A549 (cell line): Measurements from ENCODE around the gene ADORA1.

Experiments used
- BHLHE40 ChIP-seq: IDR thresholded peaks from 2 replicates; pipeline ENCODE4 v1.6.1; 2012; ENCODE audit warnings: low read depth, low read length, inconsistent platforms
- CBX2 ChIP-seq: fragments of 200-600 bp; sonication (generic); IDR thresholded peaks from 2 replicates; pipeline ENCODE4 v1.6.1; 2016; ENCODE audit warnings: low read depth, mild to moderate bottlenecking, borderline replicate concordance
- EP300 ChIP-seq, 2 experiments: fragments of >200 bp; sonication (Bioruptor Twin); formaldehyde crosslinking; IDR thresholded peaks; 2 replicates in 1 of 2; 3 replicates in 1 of 2; pipeline ENCODE4 v1.6.1; 2016 to 2017
- FOSL2 ChIP-seq, 2 experiments: fragments of 450-650 bp in 1 of 2; fragments of >200 bp in 1 of 2; sonication (Bioruptor Twin) in 1 of 2; formaldehyde crosslinking; IDR thresholded peaks; 2 replicates each; pipeline versions ENCODE4 v1.5.0 to v1.6.1; 2016 to 2020; ENCODE audit warnings: mild to moderate bottlenecking in 1 of 2, moderate library complexity in 1 of 2
- HOXB13 ChIP-seq: fragments of 250-450 bp; sonication (Bioruptor Pico); IDR thresholded peaks from 2 replicates; pipeline ENCODE4 v1.5.0; 2020; ENCODE audit warnings: low read depth, mild to moderate bottlenecking, moderate library complexity
- HOXB5 ChIP-seq: fragments of 250-450 bp; sonication (Bioruptor Pico); IDR thresholded peaks from 2 replicates; pipeline ENCODE4 v1.5.0; 2020; ENCODE audit warnings: mild to moderate bottlenecking, moderate library complexity
- PBX3 ChIP-seq: IDR thresholded peaks from 2 replicates; pipeline ENCODE4 v1.6.1; 2012
- POLR2A ChIP-seq: IDR thresholded peaks from 2 replicates; pipeline ENCODE4 v1.6.1; 2012; ENCODE audit warnings: mild to moderate bottlenecking, low read length
- TF ChIP-seq, protein P1 (sequence below): IDR thresholded peaks from 2 replicates; pipeline ENCODE4 v1.6.1; 2012; ENCODE audit warnings: low read depth, borderline replicate concordance
- TF ChIP-seq, protein P2 (sequence below): fragments of 450-650 bp; IDR thresholded peaks from 2 replicates; pipeline ENCODE4 v1.6.1; 2014; ENCODE audit warnings: antibody characterized with exemption
- TF ChIP-seq, protein P3 (sequence below): fragments of >200 bp; sonication (Bioruptor Twin); formaldehyde crosslinking; IDR thresholded peaks from 3 replicates; pipeline ENCODE4 v1.5.1; 2016

DNA sequence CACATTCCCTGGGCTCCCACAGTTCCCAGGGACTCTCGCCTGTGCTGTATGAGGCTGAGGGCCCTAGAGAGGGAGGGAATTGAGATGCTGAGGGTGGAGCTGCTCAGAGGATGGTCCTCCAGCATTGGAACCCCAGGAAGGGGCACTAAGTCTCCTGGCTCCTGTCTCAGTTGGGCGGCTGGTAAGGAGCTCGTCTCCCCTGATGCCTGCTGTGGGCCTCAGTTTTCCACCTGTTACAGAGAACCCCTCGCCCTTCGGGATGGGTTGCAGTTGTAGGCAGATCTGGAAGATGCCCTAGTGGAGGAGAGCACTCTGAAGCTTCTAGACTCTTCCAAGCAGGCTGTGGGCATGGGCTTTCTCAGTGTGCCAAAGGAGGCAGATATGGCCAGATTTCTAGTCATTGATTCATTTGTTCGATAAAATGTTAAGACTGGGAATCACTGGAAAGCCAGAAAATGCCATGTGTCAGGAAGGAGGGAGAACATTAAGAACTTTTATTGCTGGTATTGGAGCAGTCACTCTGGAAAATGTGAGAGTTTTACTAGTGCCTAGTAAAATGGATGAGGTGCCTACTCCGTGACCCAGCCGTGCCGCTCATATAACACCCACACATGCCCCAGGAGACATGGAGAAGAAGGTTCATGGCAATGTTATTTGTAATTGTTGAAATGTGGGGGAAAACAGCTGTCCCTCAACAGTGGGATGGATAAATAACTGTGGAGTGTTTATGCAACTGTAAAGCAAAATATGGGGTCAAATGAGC is 48.9 kb downstream of the ADORA1 start:
- TF ChIP-seq HOXB13 (CRISPR knock-in tag): no peak
- no peak for TF ChIP-seq POLR2A
- no peak for TF ChIP-seq PBX3
- TF ChIP-seq FOSL2 (IDR thresholded peaks at IDR 0.05): no peak
- no peak for TF ChIP-seq FOSL2 (CRISPR knock-in tag; IDR thresholded peaks at IDR 0.05)
- TF ChIP-seq, protein P1, sequence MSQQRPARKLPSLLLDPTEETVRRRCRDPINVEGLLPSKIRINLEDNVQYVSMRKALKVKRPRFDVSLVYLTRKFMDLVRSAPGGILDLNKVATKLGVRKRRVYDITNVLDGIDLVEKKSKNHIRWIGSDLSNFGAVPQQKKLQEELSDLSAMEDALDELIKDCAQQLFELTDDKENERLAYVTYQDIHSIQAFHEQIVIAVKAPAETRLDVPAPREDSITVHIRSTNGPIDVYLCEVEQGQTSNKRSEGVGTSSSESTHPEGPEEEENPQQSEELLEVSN: no peak
- TF ChIP-seq HOXB5 (CRISPR knock-in tag): no peak
- no peak for TF ChIP-seq CBX2
- TF ChIP-seq, protein P2, sequence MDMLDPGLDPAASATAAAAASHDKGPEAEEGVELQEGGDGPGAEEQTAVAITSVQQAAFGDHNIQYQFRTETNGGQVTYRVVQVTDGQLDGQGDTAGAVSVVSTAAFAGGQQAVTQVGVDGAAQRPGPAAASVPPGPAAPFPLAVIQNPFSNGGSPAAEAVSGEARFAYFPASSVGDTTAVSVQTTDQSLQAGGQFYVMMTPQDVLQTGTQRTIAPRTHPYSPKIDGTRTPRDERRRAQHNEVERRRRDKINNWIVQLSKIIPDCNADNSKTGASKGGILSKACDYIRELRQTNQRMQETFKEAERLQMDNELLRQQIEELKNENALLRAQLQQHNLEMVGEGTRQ: no peak
- no peak for TF ChIP-seq EP300 (IDR thresholded peaks at IDR 0.05)
- no peak for TF ChIP-seq BHLHE40
- TF ChIP-seq, protein P3, sequence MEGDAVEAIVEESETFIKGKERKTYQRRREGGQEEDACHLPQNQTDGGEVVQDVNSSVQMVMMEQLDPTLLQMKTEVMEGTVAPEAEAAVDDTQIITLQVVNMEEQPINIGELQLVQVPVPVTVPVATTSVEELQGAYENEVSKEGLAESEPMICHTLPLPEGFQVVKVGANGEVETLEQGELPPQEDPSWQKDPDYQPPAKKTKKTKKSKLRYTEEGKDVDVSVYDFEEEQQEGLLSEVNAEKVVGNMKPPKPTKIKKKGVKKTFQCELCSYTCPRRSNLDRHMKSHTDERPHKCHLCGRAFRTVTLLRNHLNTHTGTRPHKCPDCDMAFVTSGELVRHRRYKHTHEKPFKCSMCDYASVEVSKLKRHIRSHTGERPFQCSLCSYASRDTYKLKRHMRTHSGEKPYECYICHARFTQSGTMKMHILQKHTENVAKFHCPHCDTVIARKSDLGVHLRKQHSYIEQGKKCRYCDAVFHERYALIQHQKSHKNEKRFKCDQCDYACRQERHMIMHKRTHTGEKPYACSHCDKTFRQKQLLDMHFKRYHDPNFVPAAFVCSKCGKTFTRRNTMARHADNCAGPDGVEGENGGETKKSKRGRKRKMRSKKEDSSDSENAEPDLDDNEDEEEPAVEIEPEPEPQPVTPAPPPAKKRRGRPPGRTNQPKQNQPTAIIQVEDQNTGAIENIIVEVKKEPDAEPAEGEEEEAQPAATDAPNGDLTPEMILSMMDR: no peak
